HEK293 (cell line): ENCODE results near the gene SNHG17.

Experiments
- CTCF ChIA-PET: fragments of 350-600 bp; formaldehyde crosslinking; extraction: SDS; loops from one replicate; lab custom pipeline; 2021; ENCODE audit warnings: antibody characterized with exemption; lab: Yijun Ruan, JAX
- POLR2A ChIA-PET: fragments of 300-600 bp; formaldehyde crosslinking; extraction: SDS; loops from one replicate; lab custom pipeline; 2020; ENCODE audit warnings: antibody characterized with exemption, inconsistent platforms; lab: Yijun Ruan, JAX
- H3K27ac ChIP-seq: fragments of 200-500 bp; sonication (Bioruptor generic); 2 replicates; pipeline ENCODE4 v1.5.1; 2014; ENCODE audit warnings: low read depth, low read length, control low read depth, inconsistent platforms; ENCODE audit errors: extremely low read depth
- H3K36me3 ChIP-seq, 2 experiments: fragments of 200-500 bp in 1 of 2; sonication (Bioruptor generic) in 1 of 2; 1 replicate in 1 of 2; 2 replicates in 1 of 2; pipeline ENCODE4 v1.5.1; 2014 to 2017; ENCODE audit warnings: inconsistent platforms in 2 of 2, low read length in 2 of 2; ENCODE audit not compliant: control insufficient read depth in 2 of 2, insufficient read depth in 1 of 2
- H3K4me1 ChIP-seq: fragments of 200-500 bp; sonication (Bioruptor generic); 2 replicates; pipeline ENCODE4 v1.5.1; 2014; ENCODE audit warnings: mild to moderate bottlenecking, low read length, inconsistent platforms; ENCODE audit not compliant: control insufficient read depth, insufficient read depth
- H3K4me3 ChIP-seq: 2 replicates; pipeline ENCODE4 v1.5.1; 2011; ENCODE audit warnings: low read depth, mild to moderate bottlenecking, control low read depth, low read length, moderate library complexity
- H3K9me3 ChIP-seq: fragments of 200-500 bp; sonication (Bioruptor generic); 2 replicates; pipeline ENCODE4 v1.5.1; 2014; ENCODE audit warnings: low read depth, low read length, inconsistent platforms; ENCODE audit not compliant: control insufficient read depth, insufficient read depth
- KLF9 ChIP-seq: fragments of 450-650 bp; formaldehyde crosslinking; IDR thresholded peaks from 2 replicates; pipeline ENCODE4 v1.5.1; 2016; ENCODE audit warnings: missing biosample characterization, missing genetic modification characterization, low read depth
- OSR2 ChIP-seq: fragments of 450-650 bp; formaldehyde crosslinking; IDR thresholded peaks from 2 replicates; pipeline ENCODE4 v1.5.1; 2016; ENCODE audit warnings: missing biosample characterization, missing genetic modification characterization
- PRDM1 ChIP-seq: fragments of 450-650 bp; formaldehyde crosslinking; IDR thresholded peaks from 2 replicates; pipeline ENCODE4; 2016; ENCODE audit warnings: missing biosample characterization, missing genetic modification characterization
- TCF7L2 ChIP-seq: IDR thresholded peaks from 2 replicates; pipeline ENCODE4 v1.6.1; 2011; ENCODE audit warnings: low read depth, mild to moderate bottlenecking, inconsistent platforms, low read length, moderate library complexity, borderline replicate concordance
- ZNF146 ChIP-seq: fragments of 450-650 bp; formaldehyde crosslinking; IDR thresholded peaks from 2 replicates; pipeline ENCODE4 v1.5.1; 2016; ENCODE audit warnings: missing biosample characterization, missing genetic modification characterization
- ZNF335 ChIP-seq: fragments of 450-650 bp; formaldehyde crosslinking; conservative IDR thresholded peaks from 2 replicates; pipeline ENCODE4 v1.5.1; 2016; ENCODE audit warnings: missing biosample characterization, missing genetic modification characterization
- ZNF37A ChIP-seq: fragments of 450-650 bp; IDR thresholded peaks from 2 replicates; pipeline ENCODE4 v1.5.1; 2018; ENCODE audit warnings: missing biosample characterization, missing genetic modification characterization
- ZNF529 ChIP-seq: fragments of 450-650 bp; formaldehyde crosslinking; IDR thresholded peaks from 2 replicates; pipeline ENCODE4 v1.5.1; 2017; ENCODE audit warnings: missing genetic modification characterization, missing biosample characterization; ENCODE audit not compliant: insufficient replicate concordance
- ZNF600 ChIP-seq: fragments of 450-650 bp; formaldehyde crosslinking; IDR thresholded peaks from 2 replicates; pipeline ENCODE4 v1.5.1; 2016; ENCODE audit warnings: missing biosample characterization, missing genetic modification characterization
- ZNF639 ChIP-seq: fragments of 450-650 bp; formaldehyde crosslinking; IDR thresholded peaks from 2 replicates; pipeline ENCODE4 v1.5.1; 2016; ENCODE audit warnings: missing biosample characterization, missing genetic modification characterization
- ZNF692 ChIP-seq: fragments of 450-650 bp; formaldehyde crosslinking; IDR thresholded peaks from 2 replicates; pipeline ENCODE4 v1.5.1; 2016; ENCODE audit warnings: missing biosample characterization, missing genetic modification characterization
- ZNF76 ChIP-seq: fragments of 450-650 bp; formaldehyde crosslinking; IDR thresholded peaks from 2 replicates; pipeline ENCODE4; 2016; ENCODE audit warnings: low read depth, missing biosample characterization, missing genetic modification characterization, borderline replicate concordance
- ZSCAN16 ChIP-seq: fragments of 450-650 bp; formaldehyde crosslinking; IDR thresholded peaks from 2 replicates; pipeline ENCODE4 v1.5.1; 2016; ENCODE audit warnings: missing biosample characterization, missing genetic modification characterization
- TF ChIP-seq, protein P1 (sequence below): fragments of 450-650 bp; formaldehyde crosslinking; IDR thresholded peaks from 2 replicates; pipeline ENCODE4 v1.5.1; 2017; ENCODE audit warnings: missing biosample characterization, mild to moderate bottlenecking, missing genetic modification characterization, moderate library complexity
- TF ChIP-seq, protein P2 (sequence below): fragments of 450-650 bp; formaldehyde crosslinking; IDR thresholded peaks from 2 replicates; pipeline ENCODE4 v1.5.1; 2017; ENCODE audit warnings: missing biosample characterization, missing genetic modification characterization

Gene SNHG17

DNA sequence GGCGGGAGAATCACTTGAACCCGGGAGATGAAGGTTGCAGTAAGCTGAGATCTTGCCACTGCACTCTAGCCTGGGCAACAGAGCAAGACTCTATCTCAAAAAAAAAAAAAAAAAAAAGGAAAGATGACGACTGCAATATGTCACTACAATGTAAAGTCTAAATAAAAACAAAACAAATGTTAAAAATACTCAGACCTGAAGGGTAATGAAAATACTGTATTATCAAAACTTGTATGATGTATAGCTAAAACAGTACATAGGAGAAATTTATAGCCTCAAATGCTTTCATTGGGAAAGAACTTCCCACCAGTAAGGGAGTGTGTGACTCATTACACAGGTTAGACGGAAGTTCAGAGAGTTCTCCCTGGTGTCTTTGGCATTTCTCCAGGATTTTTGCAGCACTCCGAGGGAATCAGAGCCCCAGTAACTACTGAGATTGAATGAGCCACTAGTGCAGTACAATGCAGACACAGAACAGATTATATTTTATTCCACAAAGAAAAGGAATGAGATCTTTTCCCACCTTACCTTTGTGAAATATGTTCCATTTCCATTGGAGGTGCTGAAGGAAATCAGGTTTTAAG lies 25.0 kb upstream of the SNHG17 start (continued):
- TF ChIP-seq ZNF600 (tag by site-specific recombination) = 0 out of 2 replicates have a peak, but pooled peaks have one; percentile 31
- no peak for TF ChIP-seq ZNF146 (tag by site-specific recombination)
- TF ChIP-seq, protein P1, sequence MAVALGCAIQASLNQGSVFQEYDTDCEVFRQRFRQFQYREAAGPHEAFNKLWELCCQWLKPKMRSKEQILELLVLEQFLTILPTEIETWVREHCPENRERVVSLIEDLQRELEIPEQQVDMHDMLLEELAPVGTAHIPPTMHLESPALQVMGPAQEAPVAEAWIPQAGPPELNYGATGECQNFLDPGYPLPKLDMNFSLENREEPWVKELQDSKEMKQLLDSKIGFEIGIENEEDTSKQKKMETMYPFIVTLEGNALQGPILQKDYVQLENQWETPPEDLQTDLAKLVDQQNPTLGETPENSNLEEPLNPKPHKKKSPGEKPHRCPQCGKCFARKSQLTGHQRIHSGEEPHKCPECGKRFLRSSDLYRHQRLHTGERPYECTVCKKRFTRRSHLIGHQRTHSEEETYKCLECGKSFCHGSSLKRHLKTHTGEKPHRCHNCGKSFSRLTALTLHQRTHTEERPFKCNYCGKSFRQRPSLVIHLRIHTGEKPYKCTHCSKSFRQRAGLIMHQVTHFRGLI = no peak
- 0 out of 2 replicates have a peak, but pooled peaks have one; percentile 14 for TF ChIP-seq OSR2 (tag by site-specific recombination)
- TF ChIP-seq TCF7L2 = no peak
- no peak for TF ChIP-seq ZNF76 (tag by site-specific recombination)
- 0 out of 2 replicates have a peak, but pooled peaks have one; percentile 36 for TF ChIP-seq ZNF639
- TF ChIP-seq PRDM1 (tag by site-specific recombination) = peak; percentile 87
- TF ChIP-seq, protein P2, sequence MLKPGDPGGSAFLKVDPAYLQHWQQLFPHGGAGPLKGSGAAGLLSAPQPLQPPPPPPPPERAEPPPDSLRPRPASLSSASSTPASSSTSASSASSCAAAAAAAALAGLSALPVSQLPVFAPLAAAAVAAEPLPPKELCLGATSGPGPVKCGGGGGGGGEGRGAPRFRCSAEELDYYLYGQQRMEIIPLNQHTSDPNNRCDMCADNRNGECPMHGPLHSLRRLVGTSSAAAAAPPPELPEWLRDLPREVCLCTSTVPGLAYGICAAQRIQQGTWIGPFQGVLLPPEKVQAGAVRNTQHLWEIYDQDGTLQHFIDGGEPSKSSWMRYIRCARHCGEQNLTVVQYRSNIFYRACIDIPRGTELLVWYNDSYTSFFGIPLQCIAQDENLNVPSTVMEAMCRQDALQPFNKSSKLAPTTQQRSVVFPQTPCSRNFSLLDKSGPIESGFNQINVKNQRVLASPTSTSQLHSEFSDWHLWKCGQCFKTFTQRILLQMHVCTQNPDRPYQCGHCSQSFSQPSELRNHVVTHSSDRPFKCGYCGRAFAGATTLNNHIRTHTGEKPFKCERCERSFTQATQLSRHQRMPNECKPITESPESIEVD (tag by site-specific recombination) = peak; percentile 68
- no peak for TF ChIP-seq KLF9
- no peak; the same call in 1 of the 2 replicates for TF ChIP-seq ZNF37A (tag by site-specific recombination)
- no peak for TF ChIP-seq ZNF335

GRCh38 chr20:38458314-38458713 lies 23.2 kb upstream of the SNHG17 start:
- ChIA-PET CTCF (interaction anchor here (5.1 kb wide), 1 partner anchor 13 kb away, joined by 29 read pairs; no protein-coding TSS in a partner anchor), POLR2A (interaction anchor here (0.6 to 1.4 kb wide), 2 partner anchors 23 to 375 kb away, joined by 3 read pairs; partner anchors contain the start of gene SNHG17)
- no peaks in the 10 kb centered on the region for H3K36me3 ChIP-seq
- peaks cover 2% of the 10 kb centered on the region; the same call in 1 of the 2 replicates for H3K4me1 ChIP-seq
- no peak overlapping the region for H3K4me3 ChIP-seq
- no peaks in the 10 kb centered on the region for H3K9me3 ChIP-seq
- H3K27ac ChIP-seq = no peak overlapping the region
- TF ChIP-seq ZNF529 (tag by site-specific recombination) = peak; percentile 98
- no peak for TF ChIP-seq ZNF76 (tag by site-specific recombination)

GRCh38 chr20:38454556-38455473 lies 19.7 kb upstream of the SNHG17 start:
- CTCF ChIA-PET = interaction anchor here (1.0 to 5.1 kb wide), 3 partner anchors 10 to 191 kb away, joined by 3 to 29 read pairs (median 11); partner anchors contain the start of gene SNHG17
- H3K4me3 ChIP-seq = no peak overlapping the region
- TF ChIP-seq ZNF692 (tag by site-specific recombination) (no peak), ZSCAN16 (tag by site-specific recombination) (peak; percentile 77)
- no peaks in the 10 kb centered on the region for H3K4me1 ChIP-seq
- H3K36me3 ChIP-seq = peaks cover 0 to 16% of the 10 kb centered on the region in 2 experiments; a peak in 1 of 3 replicates
- POLR2A ChIA-PET = interaction anchor here (1.4 kb wide), 1 partner anchor 18 kb away, joined by 6 read pairs; the partner anchor contains the start of gene RALGAPB
- H3K27ac ChIP-seq = no peak overlapping the region
- H3K9me3 ChIP-seq = no peaks in the 10 kb centered on the region
